Skeletal muscle tissue (tissue), 4 donors: ENCODE data around the gene LPAR2. TPM values are rescaled to one million over a fixed set of nuclear protein-coding genes. Genes with fewer than 3 reads are reported as not detected.
"Not testable (repeated sequence)": the region's sequence is repeated elsewhere in the genome, so short reads cannot be mapped to it uniquely, and the experiment has no call there.

Source experiments
- H3K27ac ChIP-seq: one replicate; pipeline ENCODE4 v1.7.0; 2013; ENCODE audit warnings: mild to moderate bottlenecking, low read depth, low read length, inconsistent platforms
- H3K27me3 ChIP-seq, 3 donors: one replicate each; pipeline ENCODE4 v1.7.0; 2013; ENCODE audit warnings: low read length in 3 of 3; ENCODE audit not compliant: control insufficient read depth in 3 of 3, insufficient read depth in 3 of 3
- H3K36me3 ChIP-seq, 3 donors: one replicate each; pipeline ENCODE4 v1.7.0; 2013; ENCODE audit warnings: low read length in 3 of 3; ENCODE audit not compliant: control insufficient read depth in 3 of 3, insufficient read depth in 3 of 3
- H3K4me1 ChIP-seq, 3 donors: one replicate each; pipeline ENCODE4 v1.7.0; 2013; ENCODE audit warnings: low read length in 3 of 3, mild to moderate bottlenecking in 3 of 3; ENCODE audit not compliant: control insufficient read depth in 3 of 3, insufficient read depth in 3 of 3
- H3K4me3 ChIP-seq, 3 donors: one replicate each; pipeline ENCODE4 v1.7.0; 2013; ENCODE audit warnings: low read length in 3 of 3
- H3K9ac ChIP-seq, 3 donors: one replicate each; pipeline ENCODE4 v1.7.0; 2013; ENCODE audit warnings: low read length in 3 of 3, mild to moderate bottlenecking in 3 of 3, moderate library complexity in 2 of 3, low read depth in 1 of 3
- H3K9me3 ChIP-seq, 3 donors: one replicate each; pipeline ENCODE4 v1.7.0; 2013; ENCODE audit warnings: low read length in 3 of 3; ENCODE audit not compliant: control insufficient read depth in 3 of 3
- total RNA-seq: library from RNA; depleted of rRNA; stranded (reverse); fragments of >200 nt; gene quantifications from one replicate; pipeline ENCODE4 v1.2.3, GENCODE V29; 2014
- donor health status: Osteomylitis.

LPAR2 gene
- total RNA-seq, 1 donor from 2014 or later, result 1.6 TPM

- Histone ChIP-seq H3K9ac (no peak overlapping the region), H3K27me3 (peaks cover 0 to 20% (median 16%) of the 10 kb centered on the region in 3 donors), H3K4me3 (no peak overlapping the region), H3K36me3 (no peaks in the 10 kb centered on the region), H3K4me1 (peaks cover 0 to 8% (median 5%) of the 10 kb centered on the region in 3 donors), H3K9me3 (peaks cover 0 to 3% (median 0%) of the 10 kb centered on the region in 3 donors), H3K27ac (no peak overlapping the region)
These were observed 8.2 kb downstream of the LPAR2 start for GRCh38 chr19:19619849-19620210.

DNA sequence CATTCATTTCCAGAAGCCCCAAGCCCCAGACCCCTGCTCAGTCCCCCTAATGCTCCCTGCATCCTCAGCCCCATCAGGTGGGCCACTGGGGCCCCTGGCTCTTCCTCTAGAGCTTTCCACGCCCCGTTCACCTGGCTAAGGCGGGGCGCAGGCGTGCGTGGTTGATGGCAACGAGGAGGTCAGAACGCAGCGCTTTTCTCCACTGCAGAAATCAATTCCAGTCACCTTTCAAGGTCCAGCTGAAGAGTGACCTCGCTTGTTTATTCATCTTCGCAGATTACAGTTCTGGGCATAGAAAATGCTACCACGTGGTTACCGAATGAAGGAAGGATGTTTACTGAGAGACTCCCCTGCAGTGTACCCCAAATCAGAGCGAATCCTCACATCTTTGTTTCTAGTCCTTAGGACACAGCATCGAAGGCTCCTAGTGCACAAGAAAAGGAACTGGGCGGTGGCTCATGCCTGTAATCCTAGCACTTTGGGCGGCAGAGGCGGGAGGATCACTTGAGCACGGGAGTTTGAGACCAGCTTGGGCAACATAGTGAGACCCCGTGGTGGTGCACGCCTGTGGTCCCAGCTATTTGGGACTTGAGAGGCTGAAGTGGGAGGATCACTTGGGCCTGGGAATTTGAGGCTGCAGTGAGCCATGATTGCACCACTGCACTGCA is 8.7 kb downstream of the LPAR2 start:
- H3K4me3 ChIP-seq, result no peak overlapping the region
- no peaks in the 10 kb centered on the region for H3K36me3 ChIP-seq
- no peak overlapping the region for H3K9ac ChIP-seq
- peaks cover 0 to 20% (median 16%) of the 10 kb centered on the region in 3 donors for H3K27me3 ChIP-seq
- H3K9me3 ChIP-seq, result peaks cover 0 to 3% (median 0%) of the 10 kb centered on the region in 3 donors
- H3K27ac ChIP-seq, result no peak overlapping the region
- H3K4me1 ChIP-seq, result peaks cover 0 to 8% (median 5%) of the 10 kb centered on the region in 3 donors

GRCh38 chr19:19618219-19619051 is 9.6 kb downstream of the LPAR2 start, which contains the start of gene PBX4:
PBX4 (minus strand) TSS chr19:19618687; CDS start chr19:19618629, 58 bp downstream.
- Histone ChIP-seq H3K4me3 (peak within 1 kb of the TSS in 1 of 3 donors; percentile 45), H3K4me1 (peaks cover 0 to 8% (median 5%) of the 10 kb centered on the region in 3 donors), H3K9me3 (no peaks in the 10 kb centered on the region), H3K27me3 (peaks cover 0 to 20% (median 16%) of the 10 kb centered on the region in 3 donors), H3K36me3 (no peaks in the 10 kb centered on the region), H3K27ac (no peak within 1 kb of the TSS), H3K9ac (no peak within 1 kb of the TSS)

DNA sequence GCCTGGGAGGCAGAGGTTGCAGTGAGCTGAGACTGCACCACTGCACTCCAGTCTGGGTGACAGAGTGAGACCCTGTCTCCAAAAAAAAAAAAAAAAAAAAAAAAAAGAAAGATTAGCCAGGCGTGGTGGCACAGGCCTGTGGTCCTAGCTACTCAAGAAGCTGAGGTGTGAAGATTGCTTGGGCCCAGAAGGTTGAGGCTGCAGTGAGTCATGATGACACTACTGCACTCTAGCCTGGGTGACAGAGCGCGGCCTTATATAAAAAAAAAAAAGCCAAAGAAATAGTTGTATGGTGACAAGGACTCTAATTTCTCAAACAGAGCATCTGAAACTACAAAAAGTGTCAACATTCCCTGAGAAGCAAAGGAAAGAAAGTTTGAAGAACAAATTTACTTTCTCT is 12.9 kb downstream of the LPAR2 start:
- no peak overlapping the region for H3K27ac ChIP-seq
- no peak overlapping the region for H3K4me3 ChIP-seq
- peak overlapping the region in 1 of 3 donors; percentile 16 for H3K9ac ChIP-seq
- peaks cover 0 to 8% (median 5%) of the 10 kb centered on the region in 3 donors for H3K4me1 ChIP-seq
- H3K36me3 ChIP-seq, result no peaks in the 10 kb centered on the region
- no peaks in the 10 kb centered on the region for H3K9me3 ChIP-seq
- peaks cover 0 to 20% (median 16%) of the 10 kb centered on the region in 3 donors for H3K27me3 ChIP-seq

DNA sequence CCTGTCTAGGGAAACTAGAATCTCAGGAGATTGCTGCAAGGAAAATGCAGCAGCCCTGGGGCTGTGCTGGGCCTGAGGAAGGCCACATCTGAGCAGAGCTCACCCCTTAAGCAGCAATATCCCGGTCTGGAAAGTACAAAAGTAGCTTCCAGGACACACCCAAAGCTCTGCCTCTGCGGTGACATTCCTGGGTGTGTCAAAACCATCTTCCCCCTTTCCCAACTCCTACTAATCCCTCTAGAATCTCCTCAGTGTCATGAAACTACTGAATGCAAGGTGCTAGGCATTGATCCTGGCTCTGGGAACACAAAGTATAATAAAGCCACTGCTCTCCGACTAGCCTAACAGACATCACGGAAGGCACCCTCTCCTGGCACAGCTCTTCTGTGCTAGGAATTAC is 14.5 kb downstream of the LPAR2 start:
- H3K27ac ChIP-seq, result no peak overlapping the region
- no peak overlapping the region for H3K4me3 ChIP-seq
- no peaks in the 10 kb centered on the region for H3K36me3 ChIP-seq
- peaks cover 0 to 15% (median 12%) of the 10 kb centered on the region in 3 donors for H3K27me3 ChIP-seq
- H3K9ac ChIP-seq, result no peak overlapping the region
- peaks cover 0 to 8% (median 5%) of the 10 kb centered on the region in 3 donors for H3K4me1 ChIP-seq
- no peaks in the 10 kb centered on the region for H3K9me3 ChIP-seq

DNA sequence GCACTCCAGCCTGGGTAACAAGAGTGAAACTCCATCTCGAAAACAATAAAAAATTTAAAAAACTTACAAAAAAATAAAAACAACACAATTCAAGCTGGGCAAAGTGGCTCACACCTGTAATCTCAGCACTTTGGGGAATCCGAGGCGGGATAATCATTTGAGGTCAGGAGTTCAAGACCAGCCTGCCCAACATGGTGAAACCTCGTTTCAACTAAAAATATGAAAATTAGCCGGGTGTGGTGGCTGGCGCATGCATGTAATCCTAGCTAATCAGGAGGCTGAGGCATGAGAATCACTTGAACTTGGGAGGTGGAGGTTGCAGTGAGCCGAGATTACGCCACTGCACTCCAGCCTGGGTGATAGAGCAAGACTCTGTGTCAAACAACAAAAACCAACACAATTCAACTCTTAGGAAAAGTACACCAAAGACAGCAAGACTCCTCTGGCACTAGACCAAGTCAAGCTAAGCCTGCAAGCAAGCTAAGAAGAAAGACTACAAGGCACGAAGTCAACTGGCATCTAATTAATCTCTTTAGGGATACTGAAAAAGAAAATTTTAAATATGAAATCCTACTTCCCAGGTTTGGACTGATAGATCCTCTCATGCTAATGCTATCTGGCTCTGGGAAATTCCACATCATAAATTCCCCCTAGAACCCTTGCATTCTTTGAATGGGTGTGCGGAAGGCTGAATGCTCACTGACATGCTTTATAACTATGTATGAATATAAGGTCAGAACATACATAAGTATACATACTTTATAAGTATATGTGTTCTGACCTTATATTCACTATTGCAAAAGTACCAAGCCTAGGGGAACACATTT is 17.4 kb downstream of the LPAR2 start:
- no peak overlapping the region for H3K4me3 ChIP-seq
- peaks cover 0 to 5% (median 5%) of the 10 kb centered on the region in 3 donors for H3K27me3 ChIP-seq
- H3K9me3 ChIP-seq, result no peaks in the 10 kb centered on the region
- no peaks in the 10 kb centered on the region for H3K36me3 ChIP-seq
- no peak overlapping the region for H3K9ac ChIP-seq
- H3K4me1 ChIP-seq, result peaks cover 0 to 4% (median under 1%) of the 10 kb centered on the region in 3 donors
- no peak overlapping the region for H3K27ac ChIP-seq

- H3K36me3 ChIP-seq, H3K9ac ChIP-seq, H3K4me3 ChIP-seq, H3K4me1 ChIP-seq, H3K27ac ChIP-seq, H3K27me3 ChIP-seq, H3K9me3 ChIP-seq: not testable (repeated sequence)
These were observed 21.3 kb downstream of the LPAR2 start for GRCh38 chr19:19606686-19607085.

- Histone ChIP-seq H3K9me3 (no peaks in the 10 kb centered on the region), H3K4me3 (no peak overlapping the region), H3K9ac (no peak overlapping the region), H3K27ac (no peak overlapping the region), H3K4me1 (no peaks in the 10 kb centered on the region), H3K27me3 (peaks cover 0 to 5% (median 4%) of the 10 kb centered on the region in 3 donors), H3K36me3 (no peaks in the 10 kb centered on the region)
These were observed 22.0 kb downstream of the LPAR2 start for GRCh38 chr19:19606021-19606420.

GRCh38 chr19:19602713-19603324 is 25.2 kb downstream of the LPAR2 start:
- no peaks in the 10 kb centered on the region for H3K9me3 ChIP-seq
- no peak overlapping the region for H3K4me3 ChIP-seq
- H3K9ac ChIP-seq, result no peak overlapping the region
- H3K27me3 ChIP-seq, result no peaks in the 10 kb centered on the region
- no peaks in the 10 kb centered on the region for H3K36me3 ChIP-seq
- no peaks in the 10 kb centered on the region for H3K4me1 ChIP-seq
- H3K27ac ChIP-seq, result no peak overlapping the region
